T follicular helper cell (primary cell): ENCODE data around the gene F12.
A peak's percentile ranks its signal among the peaks of the same experiment; 100 is the strongest.
"Not testable (repeated sequence)": the region's sequence is repeated elsewhere in the genome, so short reads cannot be mapped to it uniquely, and the experiment has no call there.

Experiments used
- DNase-seq: peaks from one replicate; pipeline ENCODE4 v3.0.0-alpha.2; 2020; ENCODE audit warnings: low read depth

The F12 gene

DNA sequence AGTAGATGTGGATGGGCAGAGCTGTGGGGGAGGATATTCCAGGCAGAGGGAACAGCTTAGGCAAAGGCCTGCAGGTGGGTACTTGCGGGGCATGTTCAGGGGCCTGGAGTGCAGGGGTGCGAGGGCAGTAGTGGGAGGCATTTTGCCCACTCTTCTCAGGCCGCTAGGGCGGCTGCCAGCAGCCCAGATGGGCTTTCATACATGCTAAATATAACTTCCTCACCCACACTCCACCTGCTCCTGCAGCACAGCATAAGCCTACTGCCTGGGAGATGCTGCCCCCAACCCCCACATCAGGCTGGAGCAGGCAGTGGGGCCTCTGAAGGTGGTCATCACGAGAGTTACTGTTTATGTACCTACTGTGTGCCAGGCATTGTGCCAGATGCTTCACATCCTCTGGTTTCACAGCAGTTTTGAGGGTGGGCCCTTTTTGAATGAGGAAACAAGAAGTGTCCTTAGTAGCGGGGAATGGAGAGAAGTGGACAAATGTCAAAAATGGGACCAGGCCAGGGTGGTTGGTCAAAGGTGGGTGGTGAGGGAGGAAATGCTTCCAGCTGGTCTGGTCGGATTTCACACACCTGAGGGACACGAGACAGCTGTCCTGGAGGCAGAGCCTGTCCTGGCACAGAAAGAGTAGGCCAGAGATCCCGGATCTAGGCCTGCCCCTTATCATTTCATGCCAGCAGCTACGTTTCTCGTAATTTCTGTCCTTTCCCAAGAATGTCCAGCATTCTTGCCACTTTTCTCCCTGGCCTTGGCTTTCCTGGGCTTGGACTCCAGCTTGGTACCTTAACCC lies 39.5 kb downstream of the F12 start:
- DNase-seq: no peak

DNA sequence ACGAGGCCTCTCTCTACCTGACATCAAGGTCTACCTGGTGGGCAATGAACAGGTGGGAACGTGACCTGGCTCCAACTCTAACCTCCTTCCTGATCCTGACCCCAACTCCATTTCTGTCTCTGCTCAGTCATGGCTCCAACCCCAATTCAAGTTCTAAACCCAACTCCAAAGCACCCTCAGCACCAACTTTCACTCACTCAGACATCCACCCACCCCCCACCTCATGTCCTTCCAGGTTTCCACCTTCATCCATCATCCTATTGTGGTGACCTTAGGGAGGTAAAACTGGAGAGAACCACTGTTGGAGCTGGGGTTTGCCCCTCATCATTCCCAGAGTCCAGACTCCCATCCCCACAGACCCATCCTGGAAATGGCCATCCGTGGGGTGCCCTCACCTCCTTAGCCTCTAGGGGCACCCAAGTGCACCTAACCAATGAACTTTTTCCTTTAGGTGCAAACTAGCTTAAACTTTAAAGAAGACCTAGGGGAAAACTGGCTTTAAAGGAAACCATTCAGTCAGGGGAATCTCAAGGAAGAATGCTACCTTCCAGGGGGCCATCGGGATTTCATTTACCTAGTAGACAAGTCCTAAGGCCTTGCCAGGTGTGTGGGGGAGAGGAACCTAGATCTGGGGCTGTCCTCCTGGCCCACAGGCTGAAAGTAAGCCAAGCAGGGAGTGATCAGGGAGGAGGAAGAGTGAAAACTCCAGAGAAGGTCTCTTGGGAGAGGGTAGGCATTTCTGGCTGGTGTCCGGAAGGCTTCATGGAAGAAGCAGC lies 40.3 kb downstream of the F12 start:
- no peak for DNase-seq

DNA sequence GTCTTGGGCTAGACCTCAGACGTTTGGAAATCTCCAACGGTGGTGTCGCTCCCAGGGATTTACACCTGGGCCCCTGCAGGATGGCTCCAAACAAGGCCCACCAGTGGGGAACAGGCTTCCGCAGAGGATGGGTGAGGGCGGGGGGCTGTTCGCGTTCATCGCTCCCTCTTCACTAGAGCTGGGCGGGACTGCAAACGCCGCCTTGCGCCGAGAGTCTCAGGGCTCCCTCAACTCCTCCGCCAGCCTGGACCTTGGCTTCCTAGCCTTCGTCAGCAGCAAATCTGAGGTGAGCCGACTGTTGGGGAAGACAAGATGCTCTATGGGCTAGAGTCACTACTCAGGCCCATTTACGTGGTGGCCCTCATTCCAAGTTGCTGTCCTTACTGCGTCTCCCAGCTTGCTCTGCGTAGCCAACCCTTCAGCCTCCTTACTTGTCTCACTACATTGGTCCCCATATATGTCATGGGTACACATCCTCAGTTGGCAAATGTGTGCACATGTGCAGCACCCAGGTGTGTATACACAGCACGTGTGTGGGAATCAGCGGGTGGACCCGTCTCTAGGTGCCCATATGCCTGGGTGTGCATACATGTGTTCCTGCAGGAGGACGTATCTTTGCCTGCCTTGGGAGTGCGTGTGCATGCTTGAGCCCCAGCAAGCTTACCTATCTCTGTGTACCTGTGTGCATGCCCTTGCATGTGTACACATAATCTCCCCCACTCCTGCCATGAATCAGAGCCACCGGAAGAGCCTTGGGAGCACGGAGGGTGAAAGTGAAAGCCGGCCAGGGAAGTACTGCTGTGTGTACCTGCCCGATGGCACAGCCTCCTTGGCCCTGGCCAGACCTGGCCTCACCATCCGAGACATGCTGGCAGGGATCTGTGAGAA lies 41.1 kb downstream of the F12 start:
- DNase-seq: no peak

DNA sequence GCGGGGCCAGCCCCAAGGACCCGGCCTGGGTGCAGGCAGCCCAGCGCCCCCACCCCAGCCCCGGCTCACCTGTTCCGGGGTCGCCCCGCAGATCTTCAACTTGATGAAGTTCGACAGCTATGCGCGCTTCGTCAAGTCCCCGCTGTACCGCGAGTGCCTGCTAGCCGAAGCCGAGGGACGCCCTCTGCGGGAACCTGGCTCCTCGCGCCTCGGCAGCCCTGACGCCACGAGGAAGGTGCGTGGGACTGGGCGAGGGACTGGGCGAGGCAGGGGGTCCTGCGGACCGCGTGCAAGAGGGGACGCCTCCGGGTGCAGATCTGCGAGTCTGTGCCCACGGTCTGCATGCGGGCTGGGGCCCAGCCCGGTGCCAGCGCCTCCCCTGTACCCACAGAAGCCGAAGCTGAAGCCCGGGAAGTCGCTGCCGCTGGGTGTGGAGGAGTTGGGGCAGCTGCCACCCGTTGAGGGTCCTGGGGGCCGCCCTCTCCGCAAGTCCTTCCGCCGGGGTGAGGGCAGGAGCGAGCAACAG lies 42.0 kb downstream of the F12 start:
- DNase-seq: no peak

DNA sequence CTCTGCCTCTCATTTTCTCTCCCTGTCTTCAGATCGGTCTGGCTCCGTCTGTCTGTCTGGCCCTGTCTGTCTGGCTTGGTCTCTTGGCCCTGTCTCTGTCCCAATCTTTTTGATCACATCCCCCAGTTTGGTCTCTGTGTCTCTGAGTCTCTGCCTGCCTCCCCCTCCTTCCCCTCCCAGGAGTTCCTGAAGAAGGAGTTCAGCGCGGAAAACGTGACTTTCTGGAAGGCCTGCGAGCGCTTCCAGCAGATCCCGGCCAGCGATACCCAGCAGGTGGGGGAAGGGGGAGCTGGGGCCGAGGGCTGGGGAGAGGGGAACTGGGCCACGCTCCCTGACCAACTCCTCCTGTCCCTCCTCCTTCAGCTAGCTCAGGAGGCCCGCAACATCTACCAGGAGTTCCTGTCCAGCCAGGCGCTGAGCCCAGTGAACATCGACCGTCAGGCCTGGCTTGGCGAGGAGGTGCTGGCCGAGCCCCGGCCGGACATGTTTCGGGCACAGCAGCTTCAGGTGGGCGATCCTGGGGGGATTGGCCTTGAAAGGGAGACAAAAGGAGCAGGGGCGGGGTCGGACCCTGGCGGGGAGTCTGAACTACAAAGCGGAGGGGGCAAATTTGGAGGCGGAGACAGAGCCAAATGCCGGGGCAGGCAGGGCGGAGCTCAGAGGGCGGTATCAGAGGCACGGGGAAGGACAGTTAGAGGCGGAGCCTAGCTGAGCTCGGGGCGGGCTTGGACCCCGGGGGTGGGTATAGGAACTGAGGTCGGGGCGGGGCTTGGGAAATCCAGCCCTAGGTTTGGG lies 42.6 kb downstream of the F12 start:
- DNase-seq: no peak

DNA sequence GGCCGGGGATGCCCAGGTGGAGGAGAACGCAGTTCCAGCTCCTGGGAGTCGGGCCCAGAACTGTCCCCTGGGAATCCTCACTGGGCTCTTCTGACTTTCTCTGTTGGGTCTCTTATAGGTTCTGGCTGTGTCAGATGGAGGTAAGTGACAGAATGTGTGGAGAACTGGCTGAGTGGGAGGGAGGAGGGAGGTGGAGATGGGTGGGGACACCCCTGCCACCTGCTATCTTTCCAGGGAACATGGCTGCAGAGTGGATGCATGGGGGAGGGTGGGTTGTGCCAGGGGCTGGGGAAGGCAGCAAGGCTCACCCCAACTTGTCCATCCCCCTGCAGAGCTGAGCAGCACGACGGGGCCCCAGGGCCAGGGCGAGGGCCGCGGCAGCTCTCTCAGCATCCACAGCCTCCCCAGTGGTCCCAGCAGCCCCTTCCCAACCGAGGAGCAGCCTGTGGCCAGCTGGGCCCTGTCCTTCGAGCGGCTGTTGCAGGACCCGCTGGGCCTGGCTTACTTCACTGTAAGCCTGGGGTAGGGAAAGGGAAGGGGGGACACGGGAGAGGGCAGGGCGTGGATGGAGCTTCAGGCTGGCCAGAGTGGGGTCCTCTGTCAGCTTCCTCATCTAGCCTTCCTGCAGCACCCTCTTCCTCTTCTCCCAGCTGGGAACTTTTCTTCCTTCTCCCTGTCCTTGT lies 43.4 kb downstream of the F12 start:
- no peak for DNase-seq

DNA sequence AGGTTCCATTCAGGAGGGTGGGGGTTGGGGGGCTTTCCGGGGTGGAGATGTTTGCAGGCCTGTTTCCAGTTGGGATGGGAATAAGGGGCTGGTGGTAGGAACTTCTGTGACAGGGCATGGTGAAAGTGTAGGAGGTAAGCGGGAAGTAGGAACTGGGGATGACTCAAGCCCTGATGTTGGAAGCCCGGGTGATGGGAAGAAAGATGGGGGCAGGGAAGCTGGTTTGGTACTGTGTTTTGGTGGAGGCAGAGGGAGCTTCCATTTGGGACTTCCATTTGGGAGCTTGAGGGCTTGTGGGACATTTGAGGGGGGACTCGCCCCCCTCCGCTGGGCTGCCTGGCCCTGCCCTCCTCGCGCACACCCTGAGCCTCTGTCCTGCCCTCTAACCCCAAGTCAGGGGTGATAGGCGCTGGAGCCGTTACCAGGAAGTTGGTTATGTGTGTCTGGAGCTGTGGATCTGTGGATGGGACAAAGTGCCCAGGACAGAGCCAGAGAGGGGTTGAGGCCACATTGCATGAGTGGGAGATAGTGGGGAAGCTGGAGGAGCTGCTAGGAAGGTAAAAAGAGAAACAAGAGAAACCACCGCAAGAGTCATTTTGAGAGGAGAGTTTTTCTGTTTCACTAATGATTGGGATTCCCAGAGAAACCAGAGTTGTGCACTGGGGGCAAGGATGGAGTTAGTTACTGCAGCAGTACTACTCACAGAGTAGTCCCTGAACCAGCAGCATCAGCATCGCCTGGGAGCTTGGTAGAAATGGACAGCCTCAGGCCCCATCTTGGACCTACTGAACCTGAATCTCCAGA lies 45.0 kb downstream of the F12 start:
- no peak for DNase-seq

DNA sequence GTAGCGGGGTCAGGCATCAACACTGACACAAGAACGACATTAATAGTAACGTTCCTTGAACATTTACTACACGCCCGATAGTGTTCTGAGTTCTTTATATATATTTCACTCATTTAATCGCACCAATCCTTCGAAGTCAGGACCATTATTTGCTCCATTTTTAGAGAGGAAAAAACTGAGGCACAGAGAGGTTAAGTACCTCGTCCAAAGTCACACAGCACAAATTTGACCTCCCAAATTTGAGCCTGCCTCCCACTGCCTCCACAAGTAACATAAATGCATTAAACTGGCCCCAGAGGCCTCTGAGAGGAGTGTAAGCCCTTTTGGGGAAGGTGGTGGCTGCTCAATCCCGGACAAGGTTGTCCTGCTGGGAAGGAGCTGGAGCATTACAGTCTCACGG lies 45.8 kb downstream of the F12 start:
- no peak for DNase-seq

DNA sequence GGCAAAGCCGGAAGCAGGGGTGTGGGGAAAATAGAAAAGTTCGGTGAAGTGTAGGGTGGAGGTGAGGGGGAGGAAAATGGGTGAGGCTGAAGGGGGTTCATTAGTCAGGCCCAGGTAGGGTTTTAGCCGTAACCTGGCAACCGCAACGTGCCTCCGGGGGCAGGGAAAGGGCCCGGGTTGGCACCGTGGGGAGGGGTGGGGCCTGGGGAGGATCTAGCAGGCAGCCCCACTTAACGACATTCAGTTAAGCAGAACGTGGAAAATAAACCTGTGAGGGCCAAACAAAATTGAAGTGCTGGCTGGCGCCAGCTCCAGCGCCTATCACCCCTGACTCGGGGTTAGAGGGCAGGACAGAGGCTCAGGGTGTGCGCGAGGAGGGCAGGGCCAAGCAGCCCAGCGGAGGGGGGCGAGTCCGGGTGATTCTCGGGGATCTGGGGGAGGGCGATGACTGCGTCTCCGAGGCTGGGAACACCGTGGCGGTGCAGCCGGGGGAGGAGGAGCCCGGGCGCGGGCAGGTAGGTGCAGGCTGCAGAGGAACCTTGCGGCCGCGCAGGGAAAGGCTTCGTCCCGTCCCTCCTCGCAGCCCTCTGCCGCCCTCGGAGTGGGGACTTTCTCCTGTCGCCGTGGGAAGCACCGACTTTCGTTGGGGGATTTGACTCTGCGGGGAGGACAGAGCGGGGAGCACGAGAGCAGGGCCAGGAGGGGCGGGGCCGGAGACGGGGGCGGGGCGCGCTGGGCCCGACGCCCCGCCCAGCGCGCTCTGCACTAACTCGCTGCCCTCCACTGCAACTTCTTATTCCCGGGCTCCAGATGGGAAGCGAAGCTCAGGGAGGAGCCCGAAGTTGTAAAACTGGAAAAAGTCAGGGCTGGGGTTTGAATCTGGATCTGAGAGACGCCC lies 46.5 kb downstream of the F12 start:
- peak; percentile 55 for DNase-seq

DNA sequence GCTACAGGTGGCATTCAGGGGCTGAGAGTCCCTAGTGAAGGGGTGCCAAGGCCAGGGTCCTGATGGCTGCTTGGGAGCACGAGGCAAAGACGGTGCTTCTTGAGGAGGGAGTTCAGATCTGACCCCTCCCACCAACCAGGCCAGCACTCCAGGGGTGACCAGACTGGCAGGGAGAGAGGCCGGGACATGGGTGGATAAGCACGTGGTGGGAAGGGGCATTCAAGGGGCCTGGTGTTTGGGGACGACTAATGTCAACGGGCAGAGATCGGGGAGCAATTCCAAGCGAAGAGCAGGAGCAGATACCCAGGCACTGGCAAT lies 47.1 kb downstream of the F12 start:
- no peak for DNase-seq

DNA sequence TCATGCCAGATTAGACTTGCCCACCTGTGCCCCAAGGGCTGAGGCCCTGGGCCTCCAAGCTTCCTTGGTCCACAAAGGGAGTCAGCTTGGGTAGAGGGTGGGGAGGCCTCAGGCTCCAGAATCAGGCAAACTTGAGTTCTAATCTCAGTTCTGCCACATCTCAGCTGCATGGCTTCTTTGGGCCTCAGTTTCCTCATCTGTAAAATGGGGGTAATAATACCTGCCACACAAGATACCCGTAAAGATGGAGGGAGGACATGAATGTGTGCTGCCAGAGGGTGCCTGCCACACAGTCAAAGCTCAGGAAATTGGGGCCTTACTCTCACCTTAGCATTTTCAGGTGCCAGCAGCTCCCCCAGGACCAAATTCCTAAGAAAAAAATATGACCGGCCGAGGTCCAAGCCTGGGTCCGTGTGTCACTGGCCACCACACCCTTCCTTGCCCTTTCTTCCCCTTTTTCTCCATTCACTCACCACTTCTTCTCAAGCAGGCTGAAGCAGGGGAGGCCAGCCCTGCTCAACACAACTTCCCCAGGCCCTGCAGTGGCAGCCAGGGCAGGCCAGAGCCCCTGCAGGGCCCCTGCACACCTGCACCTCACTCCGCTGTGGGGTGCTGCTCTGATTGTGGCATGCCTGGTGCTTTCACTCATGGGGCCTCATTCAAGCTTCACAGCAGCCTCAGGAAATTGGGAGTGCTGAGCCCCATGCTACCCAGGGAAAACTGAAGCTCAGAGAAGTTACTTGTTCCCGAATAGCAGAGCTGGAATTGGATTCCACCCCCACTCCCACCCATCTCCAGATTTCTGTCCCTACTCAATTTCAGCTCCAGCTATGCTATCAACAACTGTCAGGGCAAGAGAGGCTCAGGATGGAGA lies 47.7 kb downstream of the F12 start:
- no peak for DNase-seq

DNA sequence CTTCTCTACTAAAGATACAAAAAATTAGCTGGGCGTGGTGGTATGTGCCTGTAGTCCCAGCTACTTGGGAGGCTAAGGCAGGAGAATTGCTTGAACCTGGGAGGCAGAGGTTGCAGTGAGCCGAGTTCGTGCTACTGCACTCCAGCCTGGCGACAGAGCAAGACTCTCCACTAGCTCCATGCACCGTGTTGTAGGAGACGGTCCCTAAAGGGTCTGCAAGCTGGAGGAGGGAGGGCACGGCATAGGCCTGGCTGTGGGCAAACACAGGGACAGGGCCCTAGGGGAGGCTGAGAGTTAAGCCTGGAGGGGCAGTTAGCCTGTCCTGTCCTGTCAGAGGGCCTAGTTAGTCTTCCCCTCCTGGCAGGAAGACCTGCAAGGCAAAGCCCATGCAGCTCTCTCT lies 48.6 kb downstream of the F12 start:
- not testable (repeated sequence) for DNase-seq

DNA sequence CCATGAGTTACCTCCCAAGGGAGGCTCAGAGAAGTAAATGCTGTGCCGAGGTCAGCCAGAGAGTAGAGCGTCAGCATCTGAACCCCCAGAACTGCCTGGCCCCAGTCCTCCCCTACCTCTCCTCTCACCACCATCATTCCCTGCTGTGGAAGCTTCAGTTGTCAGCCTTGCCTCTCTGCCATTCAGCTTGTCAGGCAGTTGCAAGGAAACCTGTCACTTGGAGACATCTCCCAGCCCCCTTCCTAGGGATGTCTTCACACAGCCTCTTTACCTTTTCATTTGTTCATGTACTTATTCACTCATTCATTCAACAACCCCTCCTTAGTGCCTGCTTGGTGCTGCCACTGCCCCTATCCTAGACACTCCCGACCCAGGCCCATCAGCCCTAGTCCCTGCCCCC lies 49.5 kb downstream of the F12 start:
- DNase-seq: no peak

DNA sequence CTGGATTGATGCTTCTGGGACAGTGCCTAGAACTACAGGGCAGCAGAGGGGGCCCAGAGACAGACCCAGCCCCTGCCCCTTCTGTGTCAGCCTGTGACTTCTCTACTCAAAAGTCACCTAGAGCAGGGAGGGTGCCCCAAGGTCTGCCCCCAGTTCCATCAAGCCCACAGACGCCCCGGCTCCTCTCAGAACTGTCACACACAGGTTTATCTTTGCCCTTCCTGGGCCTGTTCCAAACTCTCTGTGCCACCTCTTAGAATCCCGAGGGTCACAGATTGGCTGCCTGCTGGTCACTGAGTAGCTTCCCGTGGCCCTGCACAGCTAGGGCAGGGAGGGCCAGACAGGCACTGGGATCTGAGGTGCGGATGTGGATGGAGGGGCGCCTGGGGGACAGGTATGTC lies 49.9 kb downstream of the F12 start:
- DNase-seq: no peak

DNA sequence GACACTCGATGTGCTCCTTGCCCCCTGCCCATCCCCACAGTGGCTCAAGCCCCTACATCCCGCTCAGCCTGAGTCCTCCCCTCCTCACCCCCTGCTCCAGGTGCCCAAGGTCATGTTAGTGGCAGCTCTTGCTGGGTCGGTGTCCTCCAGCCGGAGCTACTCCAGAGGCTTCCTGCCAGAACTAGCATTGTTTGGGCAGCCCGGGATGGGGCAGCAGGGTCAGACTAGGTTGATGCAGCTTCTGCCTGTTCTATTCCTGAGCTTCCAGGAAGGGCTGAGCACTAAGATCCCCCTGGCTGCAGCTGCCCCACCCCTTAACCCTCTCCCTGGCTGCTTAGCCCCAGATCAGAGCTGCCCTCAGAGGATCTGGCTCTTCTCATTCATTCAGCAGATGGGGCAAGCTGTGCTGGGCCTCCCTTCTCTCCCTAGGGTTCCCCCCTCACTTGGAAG lies 51.0 kb downstream of the F12 start:
- DNase-seq: no peak

DNA sequence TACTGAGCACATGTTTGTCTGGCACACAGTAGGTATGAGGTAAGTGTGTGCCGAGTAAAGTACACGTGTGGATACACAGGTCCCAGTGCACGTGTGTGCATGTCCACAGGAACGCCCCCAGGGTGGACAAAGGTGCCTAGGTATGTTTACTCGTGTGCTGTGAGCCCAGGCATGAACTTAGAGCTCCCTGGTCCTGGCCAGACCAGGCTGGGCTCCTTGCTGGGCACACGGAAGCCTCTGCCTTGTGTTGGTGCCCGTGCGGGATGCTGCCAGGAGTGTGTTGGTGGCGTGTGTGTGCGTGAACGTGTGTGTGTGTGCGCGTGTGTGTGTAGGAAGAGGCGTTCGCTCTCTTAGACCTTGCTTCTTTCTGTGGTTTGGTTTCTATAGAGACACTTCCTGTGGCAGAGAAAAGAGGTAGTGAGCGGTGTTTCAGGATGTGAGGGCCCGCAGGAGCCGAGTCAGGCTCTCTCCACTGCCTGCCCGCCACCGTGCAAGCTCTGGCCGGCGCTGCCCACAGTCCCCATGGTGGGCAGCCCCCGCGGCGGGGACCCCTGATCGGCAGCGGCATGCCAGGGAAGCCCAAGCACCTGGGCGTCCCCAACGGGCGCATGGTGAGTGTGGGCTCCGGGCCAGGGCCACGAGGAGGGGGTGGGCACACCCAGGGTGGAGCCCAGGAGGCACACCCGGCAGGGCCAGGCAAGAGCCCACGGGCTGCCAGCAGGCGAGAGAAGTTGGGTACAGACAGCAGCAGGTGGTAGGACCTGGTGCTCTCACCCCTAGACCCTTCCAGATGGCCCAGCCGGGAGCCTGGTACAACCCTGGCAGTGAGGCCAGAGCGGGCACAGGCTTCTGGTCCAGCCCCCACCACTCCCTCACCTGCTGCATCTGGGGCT lies 51.7 kb downstream of the F12 start, which contains the start of gene RGS14:
Gene RGS14, plus strand, starts transcription at position 466 of the 893 bp plus-strand sequence. Its CDS starts 101 bp downstream, at position 567.
- DNase-seq: peak; percentile 59

DNA sequence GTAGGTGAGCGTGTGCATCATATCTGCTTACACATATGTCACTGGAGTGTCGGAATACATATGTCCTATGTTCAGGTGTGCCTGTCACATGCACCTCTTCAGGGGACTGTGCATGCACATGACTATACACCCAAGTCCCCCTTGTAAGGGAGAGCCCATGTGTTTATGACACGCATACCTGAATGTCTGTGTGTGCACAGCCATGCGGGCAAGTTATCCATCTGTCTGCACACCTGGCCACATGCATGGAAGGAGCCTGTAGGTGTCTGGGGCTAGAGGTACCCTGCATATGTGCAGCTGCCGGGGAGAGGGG lies 52.3 kb downstream of the F12 start:
- DNase-seq: no peak
